SH-SY5Y (cell line): ENCODE measurements around the gene TMEM217.

Experiments
- GATA2 ChIP-seq: IDR thresholded peaks from 2 replicates; pipeline ENCODE4 v1.6.1; 2011; ENCODE audit warnings: mild to moderate bottlenecking, low read depth, low read length
- GATA3 ChIP-seq: IDR thresholded peaks from 2 replicates; pipeline ENCODE4 v1.6.1; 2011; ENCODE audit warnings: low read depth, mild to moderate bottlenecking, low read length, moderate library complexity

TMEM217 gene

GRCh38 chr6:37168163-37168758 is 89.7 kb downstream of the TMEM217 start:
- TF ChIP-seq GATA3 (no peak), GATA2 (no peak)

DNA sequence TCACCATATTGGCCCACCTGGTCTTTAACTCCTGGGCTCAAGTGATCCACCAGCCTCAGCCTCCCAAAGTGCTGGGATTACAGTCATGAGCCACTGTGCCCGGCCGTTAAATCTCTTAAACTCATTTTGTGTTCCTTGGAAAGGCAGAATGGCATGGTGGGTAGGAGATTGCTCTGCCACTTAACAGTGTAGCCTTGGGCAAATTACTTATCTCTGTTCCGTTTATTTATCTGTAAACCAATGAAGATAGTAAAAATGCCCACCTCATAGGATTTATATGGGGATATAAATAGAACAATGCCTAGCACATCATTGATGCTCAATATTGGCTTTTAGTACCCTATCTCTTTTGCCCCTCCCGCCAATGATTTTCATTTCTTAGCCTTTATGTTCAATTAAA is 95.2 kb downstream of the TMEM217 start:
- TF ChIP-seq GATA3 (no peak), GATA2 (no peak)
